Breast epithelium (tissue), 4 donors: Measurements from ENCODE around the gene RPRML. TPM values are rescaled to one million over a fixed set of nuclear protein-coding genes. Genes with fewer than 3 reads are reported as not detected.

Experiments
- DNase-seq, 2 donors: peaks; one replicate each; pipeline ENCODE4 v3.0.0-alpha.2; 2019; ENCODE audit warnings: low spot score in 2 of 2
- H3K27ac ChIP-seq, 2 donors: fragments of 200-600 bp; sonication (generic) in 1 of 2; one replicate each; pipeline ENCODE4 v1.5.1; 2016 to 2019; ENCODE audit warnings: mild to moderate bottlenecking in 1 of 2
- H3K27me3 ChIP-seq, 2 donors: fragments of 200-600 bp; sonication (generic) in 1 of 2; one replicate each; pipeline versions ENCODE4 v1.5.1 to v1.6.0; 2017 to 2019; ENCODE audit warnings: control low read depth in 1 of 2, mild to moderate bottlenecking in 1 of 2
- H3K36me3 ChIP-seq: fragments of 200-600 bp; one replicate; pipeline ENCODE4 v1.5.1; 2019
- H3K4me1 ChIP-seq, 2 donors: fragments of 200-600 bp; sonication (generic); one replicate each; pipeline ENCODE4 v1.5.1; 2016 to 2019; ENCODE audit warnings: control low read depth in 1 of 2
- H3K4me3 ChIP-seq, 3 donors: fragments of 200-600 bp; sonication (generic); 1 replicate in 2 of 3; 2 replicates in 1 of 3; pipeline ENCODE4 v1.5.1; 2016 to 2019; ENCODE audit warnings: mild to moderate bottlenecking in 3 of 3, moderate library complexity in 2 of 3
- H3K9me3 ChIP-seq, 2 donors: fragments of 200-600 bp; sonication (generic) in 1 of 2; one replicate each; pipeline ENCODE4 v1.5.1; 2016 to 2019; ENCODE audit warnings: control low read depth in 1 of 2
- CTCF ChIP-seq, 3 donors: fragments of 450-650 bp; IDR thresholded peaks; one replicate each; pipeline ENCODE4 v1.5.1; 2016 to 2017; ENCODE audit warnings: antibody characterized with exemption in 3 of 3, mild to moderate bottlenecking in 3 of 3, moderate library complexity in 3 of 3
- POLR2A ChIP-seq: fragments of 450-650 bp; IDR thresholded peaks from one replicate; pipeline ENCODE4 v1.6.1; 2016; ENCODE audit warnings: antibody characterized with exemption, mild to moderate bottlenecking, moderate library complexity
- POLR2AphosphoS5 ChIP-seq, 3 donors: sonication (generic); formaldehyde crosslinking; IDR thresholded peaks; one replicate each; pipeline ENCODE4 v1.6.1; 2017; ENCODE audit warnings: antibody characterized with exemption in 3 of 3
- intact Hi-C: fragments of 100-400 bp; cut with DNase I; formaldehyde crosslinking; loops from one replicate; pipeline ENCODE4 v1.15.1; 2023; ENCODE audit warnings: low total_unique reads
- total RNA-seq, 3 donors: library from RNA; depleted of rRNA; stranded (reverse); fragments of >200 nt; gene quantifications; one replicate each; pipeline ENCODE4 v1.1.0, GENCODE V29; 2016

Gene RPRML
- total RNA-seq, 3 donors from 2014 or later, result 0.66 TPM; not detected in 2

GRCh38 chr17:46950997-46951621 lies 27.9 kb downstream of the RPRML start:
- H3K9me3 ChIP-seq, result no peaks in the 10 kb centered on the region
- H3K4me1 ChIP-seq, result no peaks in the 10 kb centered on the region
- H3K27me3 ChIP-seq, result peaks cover 0 to 5% of the 10 kb centered on the region in 2 donors
- H3K36me3 ChIP-seq, result no peaks in the 10 kb centered on the region
- H3K27ac ChIP-seq, result no peak overlapping the region
- no peak for TF ChIP-seq POLR2AphosphoS5 (IDR thresholded peaks at IDR 0.05)
- no peak for TF ChIP-seq POLR2A
- TF ChIP-seq CTCF (IDR thresholded peaks at IDR 0.05), result no peak
- H3K4me3 ChIP-seq, result no peak overlapping the region
- intact Hi-C loops, result no loop called here
- no peak for DNase-seq

GRCh38 chr17:46950342-46950996 lies 28.6 kb downstream of the RPRML start:
- no peaks in the 10 kb centered on the region for H3K36me3 ChIP-seq
- no peak for TF ChIP-seq CTCF (IDR thresholded peaks at IDR 0.05)
- no peak for TF ChIP-seq POLR2AphosphoS5 (IDR thresholded peaks at IDR 0.05)
- no peak for TF ChIP-seq POLR2A
- intact Hi-C loops, result no loop called here
- peaks cover 0 to 5% of the 10 kb centered on the region in 2 donors for H3K27me3 ChIP-seq
- no peaks in the 10 kb centered on the region for H3K4me1 ChIP-seq
- H3K27ac ChIP-seq, result no peak overlapping the region
- DNase-seq, result no peak
- H3K4me3 ChIP-seq, result no peak overlapping the region
- no peaks in the 10 kb centered on the region for H3K9me3 ChIP-seq

GRCh38 chr17:46949291-46950174 lies 29.5 kb downstream of the RPRML start:
- Histone ChIP-seq H3K4me3 (no peak overlapping the region), H3K27me3 (peaks cover 0 to 5% of the 10 kb centered on the region in 2 donors), H3K9me3 (no peaks in the 10 kb centered on the region), H3K4me1 (peaks cover 0 to 8% of the 10 kb centered on the region in 2 donors), H3K27ac (no peak overlapping the region), H3K36me3 (no peaks in the 10 kb centered on the region)
- TF ChIP-seq POLR2A (no peak), POLR2AphosphoS5 (IDR thresholded peaks at IDR 0.05) (no peak), CTCF (IDR thresholded peaks at IDR 0.05) (no peak)
- DNase-seq, result no peak
- intact Hi-C loops, result no loop called here

- Histone ChIP-seq H3K27me3 (peaks cover 0 to 5% of the 10 kb centered on the region in 2 donors), H3K9me3 (no peaks in the 10 kb centered on the region), H3K4me1 (peaks cover 0 to 17% of the 10 kb centered on the region in 2 donors), H3K27ac (no peak overlapping the region), H3K4me3 (no peak overlapping the region), H3K36me3 (no peaks in the 10 kb centered on the region)
- no peak for DNase-seq
- intact Hi-C loops, result no loop called here
- TF ChIP-seq CTCF (IDR thresholded peaks at IDR 0.05), result no peak
- TF ChIP-seq POLR2AphosphoS5 (IDR thresholded peaks at IDR 0.05), result no peak
- TF ChIP-seq POLR2A, result no peak
Observed at GRCh38 chr17:46948544-46948943, 30.5 kb downstream of the RPRML start.

- intact Hi-C loops, result no loop called here
Observed at GRCh38 chr17:46947216-46947615, 31.8 kb downstream of the RPRML start.

More at GRCh38 chr17:46947216-46947615, 31.8 kb downstream of the RPRML start:
- H3K4me1 ChIP-seq, result peaks cover 0 to 20% of the 10 kb centered on the region in 2 donors
- no peak overlapping the region for H3K4me3 ChIP-seq
- peaks cover 0 to 5% of the 10 kb centered on the region in 2 donors for H3K27me3 ChIP-seq
- H3K36me3 ChIP-seq, result no peaks in the 10 kb centered on the region
- no peak for DNase-seq
- no peak overlapping the region for H3K27ac ChIP-seq
- no peaks in the 10 kb centered on the region for H3K9me3 ChIP-seq
- no peak for TF ChIP-seq CTCF (IDR thresholded peaks at IDR 0.05)
- TF ChIP-seq POLR2A, result no peak
- TF ChIP-seq POLR2AphosphoS5 (IDR thresholded peaks at IDR 0.05), result no peak
